ENCODE measurements around the gene GKN2. TPM values are rescaled to one million over a fixed set of nuclear protein-coding genes. Genes with fewer than 3 reads are reported as not detected.
"Not testable (repeated sequence)": the region's sequence is repeated elsewhere in the genome, so short reads cannot be mapped to it uniquely, and the experiment has no call there.

Gene GKN2
- total RNA-seq, 1 experiment from 2014 or later, result not detected

DNA sequence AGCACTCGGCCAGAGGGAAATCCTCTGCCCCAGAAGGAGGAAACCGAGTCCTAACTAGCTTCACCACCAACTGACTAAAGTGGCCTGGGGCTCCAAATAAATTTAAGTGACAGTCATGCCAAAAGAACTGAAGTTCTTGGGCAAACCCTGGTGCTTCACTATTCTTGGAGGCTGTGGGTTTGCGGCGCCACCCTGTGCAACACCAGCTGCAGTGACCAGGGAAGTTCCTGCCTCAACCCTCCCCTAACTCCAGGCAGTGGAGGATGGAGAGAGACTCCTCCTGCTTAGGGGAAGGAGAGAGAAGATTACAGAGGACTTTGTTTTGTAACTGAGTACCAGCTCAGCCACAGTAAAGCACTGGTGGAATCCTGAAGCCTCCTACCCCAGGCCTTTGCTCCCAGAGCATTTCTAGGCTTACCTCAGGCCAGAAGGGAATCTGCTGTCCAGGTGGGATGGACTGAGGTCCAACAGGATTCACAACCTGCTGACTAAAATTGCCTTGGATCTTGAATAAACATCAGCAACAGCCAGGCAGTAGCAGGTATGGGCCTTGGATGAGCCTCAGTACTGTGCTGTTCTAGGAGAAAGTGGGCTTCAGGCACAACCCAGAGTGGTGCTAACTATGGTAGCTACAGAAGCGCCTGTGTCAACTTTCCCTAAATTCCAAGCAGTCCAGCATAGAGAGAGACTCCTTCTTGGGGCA, 52.0 kb downstream of the GKN2 start:
- Mint-ChIP-seq H3K36me3 (ENCODE audit: insufficient read depth in 1 of 3, low read depth in 3 of 3) (peaks cover 0 to 24% (median 4%) of the 10 kb centered on the region in 3 experiments; a peak in 4 of 7 replicates), H3K4me1 (peaks cover 0 to 2% of the 10 kb centered on the region in 2 experiments; a peak in 1 of 4 replicates), H3K9me3 (peaks cover 19 to 24% of the 10 kb centered on the region in 2 experiments), H3K4me3 (no peak overlapping the region), H3K27ac (no peak overlapping the region), H3K27me3 (ENCODE audit: low read depth) (no peaks in the 10 kb centered on the region; the same call in 1 of the 2 replicates)
- TF ChIP-seq, protein P1, sequence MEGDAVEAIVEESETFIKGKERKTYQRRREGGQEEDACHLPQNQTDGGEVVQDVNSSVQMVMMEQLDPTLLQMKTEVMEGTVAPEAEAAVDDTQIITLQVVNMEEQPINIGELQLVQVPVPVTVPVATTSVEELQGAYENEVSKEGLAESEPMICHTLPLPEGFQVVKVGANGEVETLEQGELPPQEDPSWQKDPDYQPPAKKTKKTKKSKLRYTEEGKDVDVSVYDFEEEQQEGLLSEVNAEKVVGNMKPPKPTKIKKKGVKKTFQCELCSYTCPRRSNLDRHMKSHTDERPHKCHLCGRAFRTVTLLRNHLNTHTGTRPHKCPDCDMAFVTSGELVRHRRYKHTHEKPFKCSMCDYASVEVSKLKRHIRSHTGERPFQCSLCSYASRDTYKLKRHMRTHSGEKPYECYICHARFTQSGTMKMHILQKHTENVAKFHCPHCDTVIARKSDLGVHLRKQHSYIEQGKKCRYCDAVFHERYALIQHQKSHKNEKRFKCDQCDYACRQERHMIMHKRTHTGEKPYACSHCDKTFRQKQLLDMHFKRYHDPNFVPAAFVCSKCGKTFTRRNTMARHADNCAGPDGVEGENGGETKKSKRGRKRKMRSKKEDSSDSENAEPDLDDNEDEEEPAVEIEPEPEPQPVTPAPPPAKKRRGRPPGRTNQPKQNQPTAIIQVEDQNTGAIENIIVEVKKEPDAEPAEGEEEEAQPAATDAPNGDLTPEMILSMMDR (conservative IDR thresholded peaks at IDR 0.05), result peak; percentile 18; the same call in 1 of the 3 replicates
- Histone ChIP-seq H3K23ac (ENCODE audit: insufficient read length, low read depth, low read length) (no peak overlapping the region), H3K4me1 (ENCODE audit: insufficient read depth, low read length) (no peaks in the 10 kb centered on the region), H3K4ac (ENCODE audit: low read depth, low read length) (no peak overlapping the region), H2BK15ac (ENCODE audit: low read depth, low read length) (no peak overlapping the region), H3T11ph (ENCODE audit: low read length) (no peak overlapping the region), H2BK20ac (ENCODE audit: low read depth, low read length, poor library complexity, severe bottlenecking) (no peak overlapping the region), H3K27ac (ENCODE audit: insufficient read length, low read depth, low read length) (no peak overlapping the region), H3K14ac (ENCODE audit: insufficient read depth, low read length) (no peak overlapping the region), H4K5ac (ENCODE audit: insufficient read length, low read depth, low read length) (no peak overlapping the region), H3K79me1 (ENCODE audit: insufficient read depth, low read depth, low read length, poor library complexity, severe bottlenecking) (no peaks in the 10 kb centered on the region), H3K56ac (ENCODE audit: insufficient read length, low read depth, low read length) (no peak overlapping the region), H4K20me1 (ENCODE audit: control insufficient read depth, insufficient read depth, insufficient read length) (no peaks in the 10 kb centered on the region), H2AK5ac (ENCODE audit: insufficient read length, low read length) (no peak overlapping the region), H3K23me2 (ENCODE audit: insufficient read length, low read depth, low read length, poor library complexity, severe bottlenecking) (no peaks in the 10 kb centered on the region), H3K9me3 (ENCODE audit: control insufficient read depth, low read depth, low read length) (no peaks in the 10 kb centered on the region), H2BK12ac (ENCODE audit: insufficient read length, low read depth, low read length) (no peak overlapping the region), H2BK120ac (ENCODE audit: low read depth, low read length, poor library complexity, severe bottlenecking) (no peak overlapping the region), H4K8ac (replicated peaks; ENCODE audit: insufficient read length, low read depth, low read length) (no peak overlapping the region), H3K9ac (ENCODE audit: extremely low read depth, insufficient read length, low read length) (no peak overlapping the region), H2BK5ac (ENCODE audit: insufficient read length, low read length) (no peak overlapping the region), H3K4me2 (ENCODE audit: insufficient read depth, insufficient read length, low read length) (no peak overlapping the region), H3K18ac (ENCODE audit: insufficient read length, low read depth, low read length) (no peak overlapping the region), H2AFZ (ENCODE audit: low read length) (no peak overlapping the region), H3K79me2 (ENCODE audit: insufficient read depth, low read length) (no peaks in the 10 kb centered on the region), H4K91ac (ENCODE audit: insufficient read length, low read depth, low read length) (no peak overlapping the region), H3K27me3 (ENCODE audit: insufficient read depth, low read length) (no peaks in the 10 kb centered on the region)
- no CpG with 5 or more reads among the region's 5 CpGs for WGBS (ENCODE audit: extremely low coverage, insufficient read length, low lambda C conversion rate)
- DNase-seq, result no peak

DNA sequence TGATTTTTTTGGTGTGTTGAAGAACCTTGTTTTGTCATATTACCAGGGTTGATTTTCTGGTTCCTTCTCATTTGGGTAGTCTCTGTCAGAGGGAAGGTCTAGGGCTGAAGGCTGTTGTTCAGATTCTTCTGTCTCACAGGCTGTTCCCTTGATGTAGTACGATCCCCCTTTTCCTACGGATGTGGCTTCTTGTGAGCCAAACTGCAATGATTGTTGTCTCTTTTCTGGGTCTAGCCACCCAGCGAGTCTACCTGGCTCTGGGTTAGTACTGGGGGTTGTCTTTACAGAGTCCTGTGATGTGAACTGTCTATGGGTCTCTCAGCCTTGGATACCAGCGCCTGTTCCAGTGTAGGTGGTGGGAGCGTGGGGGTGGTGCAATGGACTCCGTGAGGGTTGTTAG, 56.7 kb downstream of the GKN2 start:
- H3K79me2 ChIP-seq (ENCODE audit: insufficient read depth, low read length); H3K23me2 ChIP-seq (ENCODE audit: insufficient read length, low read depth, low read length, poor library complexity, severe bottlenecking); H3K4me1 Mint-ChIP-seq; H2BK15ac ChIP-seq (ENCODE audit: low read depth, low read length); H3K27me3 Mint-ChIP-seq (ENCODE audit: low read depth); H4K8ac ChIP-seq (replicated peaks; ENCODE audit: insufficient read length, low read depth, low read length); DNase-seq; H3K27ac ChIP-seq (ENCODE audit: insufficient read length, low read depth, low read length); H3K9ac ChIP-seq (ENCODE audit: extremely low read depth, insufficient read length, low read length); H2BK20ac ChIP-seq (ENCODE audit: low read depth, low read length, poor library complexity, severe bottlenecking); H2AK5ac ChIP-seq (ENCODE audit: insufficient read length, low read length); H2BK120ac ChIP-seq (ENCODE audit: low read depth, low read length, poor library complexity, severe bottlenecking); H3K27ac Mint-ChIP-seq; H3K4me2 ChIP-seq (ENCODE audit: insufficient read depth, insufficient read length, low read length); H3K9me3 Mint-ChIP-seq; H3K9me3 ChIP-seq (ENCODE audit: control insufficient read depth, low read depth, low read length); H2AFZ ChIP-seq (ENCODE audit: low read length); H3K36me3 Mint-ChIP-seq (ENCODE audit: insufficient read depth in 1 of 3, low read depth in 3 of 3); H3K23ac ChIP-seq (ENCODE audit: insufficient read length, low read depth, low read length); H3K4me1 ChIP-seq (ENCODE audit: insufficient read depth, low read length); H3K27me3 ChIP-seq (ENCODE audit: insufficient read depth, low read length); H2BK5ac ChIP-seq (ENCODE audit: insufficient read length, low read length); H4K91ac ChIP-seq (ENCODE audit: insufficient read length, low read depth, low read length); H3K79me1 ChIP-seq (ENCODE audit: insufficient read depth, low read depth, low read length, poor library complexity, severe bottlenecking); H3K4me3 Mint-ChIP-seq; H3K14ac ChIP-seq (ENCODE audit: insufficient read depth, low read length); H3K56ac ChIP-seq (ENCODE audit: insufficient read length, low read depth, low read length); H2BK12ac ChIP-seq (ENCODE audit: insufficient read length, low read depth, low read length); H4K20me1 ChIP-seq (ENCODE audit: control insufficient read depth, insufficient read depth, insufficient read length); H3T11ph ChIP-seq (ENCODE audit: low read length); H3K18ac ChIP-seq (ENCODE audit: insufficient read length, low read depth, low read length); H3K4ac ChIP-seq (ENCODE audit: low read depth, low read length); H4K5ac ChIP-seq (ENCODE audit: insufficient read length, low read depth, low read length): not testable (repeated sequence)
- no CpG with 5 or more reads among the region's 6 CpGs for whole genome bisulfite sequencing (ENCODE audit: extremely low coverage, insufficient read length, low lambda C conversion rate)

Measured in H9 (cell line).